IMR-90 (cell line): ENCODE measurements around the gene FARP1. TPM values are rescaled to one million over a fixed set of nuclear protein-coding genes. Genes with fewer than 3 reads are reported as not detected.

ENCODE experiments used
- ATAC-seq: fragments of 200-7000 bp; cut with Tn5 transposase; 2 replicates; pipeline ENCODE4 v1.9.1; 2020; ENCODE audit warnings: low read depth, mild to moderate bottlenecking, moderate library complexity
- BruUV-seq: library from RNA; stranded (reverse); fragments of 400-500 nt; replicated peaks from 2 replicates; lab custom pipeline; 2021; lab: Mats Ljungman, UMichigan
- CTCF ChIA-PET: fragments of 300-600 bp; formaldehyde crosslinking; extraction: SDS; loops from one replicate; lab custom pipeline; 2021; ENCODE audit warnings: antibody characterized with exemption; lab: Yijun Ruan, JAX
- POLR2A ChIA-PET: fragments of 300-600 bp; sonication (Branson Sonifier 250); formaldehyde crosslinking; loops from one replicate; lab custom pipeline; 2022; ENCODE audit warnings: antibody characterized with exemption; ENCODE audit not compliant: unreplicated experiment; lab: Charles Lee
- DNase-seq: peaks from one replicate; pipeline ENCODE4 v3.0.0; 2013
- H2AFZ ChIP-seq: replicated peaks from 2 replicates; pipeline ENCODE3; 2013; ENCODE audit warnings: low read length, mild to moderate bottlenecking; ENCODE audit not compliant: poor library complexity
- H2AK5ac ChIP-seq: 2 replicates; pipeline ENCODE4 v1.6.1; 2013; ENCODE audit warnings: low read depth, low read length, inconsistent platforms
- H2AK9ac ChIP-seq: replicated peaks from 2 replicates; pipeline ENCODE3; 2013; ENCODE audit warnings: mild to moderate bottlenecking, low read depth, low read length, moderate library complexity; ENCODE audit not compliant: poor library complexity
- H2BK120ac ChIP-seq: 2 replicates; pipeline ENCODE4 v1.6.1; 2013; ENCODE audit warnings: low read depth, low read length, inconsistent platforms
- H2BK15ac ChIP-seq: 3 replicates; pipeline ENCODE4 v1.6.1; 2013; ENCODE audit warnings: low read depth, low read length, inconsistent platforms
- H2BK20ac ChIP-seq: 2 replicates; pipeline ENCODE4 v1.6.1; 2013; ENCODE audit warnings: low read depth, mild to moderate bottlenecking, inconsistent platforms, low read length, moderate library complexity
- H2BK5ac ChIP-seq: 2 replicates; pipeline ENCODE4 v1.6.1; 2013; ENCODE audit warnings: mild to moderate bottlenecking, low read depth, low read length, inconsistent platforms; ENCODE audit not compliant: poor library complexity, severe bottlenecking
- H3K14ac ChIP-seq: replicated peaks from 2 replicates; pipeline ENCODE4 v1.6.1; 2013; ENCODE audit warnings: low read depth, low read length, inconsistent platforms
- H3K18ac ChIP-seq: 2 replicates; pipeline ENCODE4 v1.6.1; 2013; ENCODE audit warnings: low read depth, low read length, control low read depth
- H3K23ac ChIP-seq: 2 replicates; pipeline ENCODE4 v1.6.1; 2013; ENCODE audit warnings: low read depth, low read length, inconsistent platforms
- H3K27ac ChIP-seq: 2 replicates; pipeline ENCODE4 v1.5.1; 2013; ENCODE audit warnings: mild to moderate bottlenecking, control low read depth, low read length; ENCODE audit not compliant: insufficient read depth
- H3K27me3 ChIP-seq: 2 replicates; pipeline ENCODE4 v1.6.1; 2013; ENCODE audit warnings: low read length; ENCODE audit not compliant: control insufficient read depth, insufficient read depth
- H3K36me3 ChIP-seq: 2 replicates; pipeline ENCODE4 v1.6.1; 2013; ENCODE audit warnings: low read length, mixed read lengths; ENCODE audit not compliant: control insufficient read depth, insufficient read depth
- H3K4ac ChIP-seq: 2 replicates; pipeline ENCODE4 v1.6.1; 2013; ENCODE audit warnings: low read depth, low read length, inconsistent platforms
- H3K4me1 ChIP-seq: 2 replicates; pipeline ENCODE4 v1.6.1; 2013; ENCODE audit warnings: low read length, mixed read lengths; ENCODE audit not compliant: control insufficient read depth, insufficient read depth
- H3K4me2 ChIP-seq: 2 replicates; pipeline ENCODE4 v1.6.1; 2013; ENCODE audit warnings: low read depth, mild to moderate bottlenecking, control low read depth, low read length, moderate library complexity
- H3K4me3 ChIP-seq: 2 replicates; pipeline ENCODE4 v1.5.1; 2013; ENCODE audit warnings: low read depth, mild to moderate bottlenecking, control low read depth, low read length, moderate library complexity; ENCODE audit not compliant: insufficient read depth
- H3K56ac ChIP-seq: 2 replicates; pipeline ENCODE4 v1.6.1; 2013; ENCODE audit warnings: low read length, inconsistent platforms; ENCODE audit not compliant: insufficient read depth; ENCODE audit errors: extremely low read depth
- H3K79me1 ChIP-seq, 2 experiments: 2 replicates each; pipeline ENCODE4 v1.6.1; 2013; ENCODE audit warnings: low read length in 2 of 2, inconsistent platforms in 1 of 2, low read depth in 1 of 2
- H3K9ac ChIP-seq: 2 replicates; pipeline ENCODE4 v1.6.1; 2013; ENCODE audit warnings: low read depth, low read length, control low read depth
- H3K9me1 ChIP-seq: 2 replicates; pipeline ENCODE4 v1.6.1; 2013; ENCODE audit warnings: low read length, inconsistent platforms; ENCODE audit not compliant: insufficient read depth
- H3K9me3 ChIP-seq: 2 replicates; pipeline ENCODE4 v1.6.1; 2013; ENCODE audit warnings: low read length; ENCODE audit not compliant: control insufficient read depth, insufficient read depth
- H4K20me1 ChIP-seq: 2 replicates; pipeline ENCODE4 v1.6.1; 2013; ENCODE audit warnings: low read length, inconsistent platforms; ENCODE audit not compliant: insufficient read depth
- H4K5ac ChIP-seq: 2 replicates; pipeline ENCODE4 v1.6.1; 2013; ENCODE audit warnings: mild to moderate bottlenecking, low read depth, low read length, control low read depth
- H4K8ac ChIP-seq, 2 experiments: 2 replicates each; pipeline ENCODE4 v1.6.1; 2013; ENCODE audit warnings: low read depth in 2 of 2, low read length in 2 of 2, control low read depth in 1 of 2, inconsistent platforms in 1 of 2
- H4K91ac ChIP-seq: 2 replicates; pipeline ENCODE4 v1.6.1; 2013; ENCODE audit warnings: low read depth, low read length, inconsistent platforms; ENCODE audit not compliant: insufficient read depth
- BHLHE40 ChIP-seq: fragments of 150-350 bp; IDR thresholded peaks from 2 replicates; pipeline ENCODE4 v1.6.1; 2016; ENCODE audit warnings: mild to moderate bottlenecking, low read depth, low read length
- CEBPB ChIP-seq: IDR thresholded peaks from 2 replicates; pipeline ENCODE4 v1.6.1; 2012; ENCODE audit warnings: low read depth, low read length, improper control_type of control experiment
- CHD1 ChIP-seq: IDR thresholded peaks from 2 replicates; pipeline ENCODE4 v1.6.1; 2012; ENCODE audit warnings: low read depth, low read length, improper control_type of control experiment
- CTCF ChIP-seq: conservative IDR thresholded peaks from 2 replicates; pipeline ENCODE4 v1.5.1; 2012; ENCODE audit warnings: mild to moderate bottlenecking, low read depth, low read length, improper control_type of control experiment
- ELK1 ChIP-seq: fragments of 150-350 bp; IDR thresholded peaks from 2 replicates; pipeline ENCODE4 v1.6.1; 2016; ENCODE audit warnings: low read depth, mild to moderate bottlenecking, low read length, moderate library complexity, borderline replicate concordance
- FOS ChIP-seq: fragments of 150-350 bp; IDR thresholded peaks from 2 replicates; pipeline ENCODE4 v1.6.1; 2016; ENCODE audit warnings: low read depth, low read length
- MAZ ChIP-seq: IDR thresholded peaks from 2 replicates; pipeline ENCODE4 v1.6.1; 2012; ENCODE audit warnings: low read depth, mild to moderate bottlenecking, low read length, improper control_type of control experiment, moderate library complexity, borderline replicate concordance
- MXI1 ChIP-seq: IDR thresholded peaks from 2 replicates; pipeline ENCODE4 v1.6.1; 2012; ENCODE audit warnings: low read depth, mild to moderate bottlenecking, low read length, moderate library complexity, borderline replicate concordance
- NFE2L2 ChIP-seq: fragments of 150-350 bp; IDR thresholded peaks from 2 replicates; pipeline ENCODE4 v1.6.1; 2016; ENCODE audit warnings: low read depth, mild to moderate bottlenecking, low read length
- POLR2A ChIP-seq: IDR thresholded peaks from 2 replicates; pipeline ENCODE4 v1.6.1; 2012; ENCODE audit warnings: mild to moderate bottlenecking, low read depth, low read length
- RAD21 ChIP-seq: IDR thresholded peaks from 2 replicates; pipeline ENCODE4 v1.6.1; 2012; ENCODE audit warnings: low read length, improper control_type of control experiment
- RCOR1 ChIP-seq: IDR thresholded peaks from 2 replicates; pipeline ENCODE4 v1.6.1; 2012; ENCODE audit warnings: mild to moderate bottlenecking, low read length, improper control_type of control experiment; ENCODE audit not compliant: insufficient replicate concordance
- USF2 ChIP-seq: fragments of 150-350 bp; IDR thresholded peaks from 2 replicates; pipeline ENCODE4 v1.6.1; 2017; ENCODE audit warnings: mild to moderate bottlenecking, antibody characterized with exemption, low read length, low read depth
- WGBS, 2 experiments: methylation state at CpG; one replicate each; pipeline versions ENCODE4 v1.1.5 to v1.1.7; 2013; ENCODE audit warnings: missing lambda C conversion rate in 2 of 2; ENCODE audit not compliant: insufficient read length in 1 of 2; ENCODE audit errors: extremely low coverage in 2 of 2; 5-methylcytosine and 5-hydroxymethylcytosine counted together
- dilution Hi-C: fragments of 300-500 bp; cut with HindIII; formaldehyde crosslinking; loops from one replicate; pipeline ENCODE4 v1.14.3; 2018; ENCODE audit warnings: low sequenced_read_pairs; ENCODE audit not compliant: unreplicated experiment
- in situ Hi-C: fragments of 300-500 bp; cut with MboI; formaldehyde crosslinking; loops from 3 replicates; pipeline ENCODE4 v1.14.3; 2019; ENCODE audit warnings: low sequenced_read_pairs, inconsistent platforms, mixed read lengths
- intact Hi-C: fragments of 100-400 bp; cut with micrococcal nuclease; formaldehyde crosslinking; loops from 2 replicates; pipeline ENCODE4 v1.10.0; 2022
- polyA plus RNA-seq, 3 experiments: library from polyadenylated mRNA; depleted of rRNA; stranded (reverse); fragments of >200 nt; gene quantifications; 2 replicates each; pipeline ENCODE4 v1.2.3, GENCODE V29; 2012; ENCODE audit warnings: low replicate concordance in 1 of 3
- total RNA-seq: library from RNA; depleted of rRNA; stranded (reverse); fragments of >200 nt; gene quantifications from 2 replicates; pipeline ENCODE4 v1.2.3, GENCODE V29; 2012

The FARP1 gene
- total and polyA plus RNA-seq, 2 of the 4 experiments (the other 2 are of a cell fraction) = 39.6 to 57.0 TPM

- POLR2A ChIA-PET = no interaction called here
- no peak overlapping the region; the same call in 2 of the 3 replicates for H2BK15ac ChIP-seq
- H3K27ac ChIP-seq = peak overlapping the region; percentile 36; the same call in 1 of the 2 replicates
- H2BK5ac ChIP-seq = peak overlapping the region; percentile 6
- H3K4me3 ChIP-seq = no peak overlapping the region
- in situ Hi-C loops = no loop called here
- H3K14ac ChIP-seq = peak overlapping the region; percentile 51
- H3K4ac ChIP-seq = peak overlapping the region; percentile 46
- DNase-seq (no peak), ATAC-seq (no peak)
- peaks cover 6% of the 10 kb centered on the region; the same call in 1 of the 2 replicates for H3K36me3 ChIP-seq
- WGBS, 2 experiments = 97% methylated on average over 6 of the region's 12 CpGs; no CpG with 5 or more reads in 1 of the 2 experiments
- peak overlapping the region; percentile 16 for H3K18ac ChIP-seq
- no TSS peak for BruUV-seq
- dilution Hi-C loops = no loop called here
- peak overlapping the region; percentile 87 for H3K4me2 ChIP-seq
- H4K91ac ChIP-seq = peak overlapping the region; percentile 34; the same call in 1 of the 2 replicates
- peaks cover 48% of the 10 kb centered on the region for H3K9me1 ChIP-seq
- no peaks in the 10 kb centered on the region for H3K27me3 ChIP-seq
- H3K9me3 ChIP-seq = no peaks in the 10 kb centered on the region
- no peak overlapping the region for H2BK20ac ChIP-seq
- H2AK5ac ChIP-seq = peak overlapping the region; percentile 49; the same call in 1 of the 2 replicates
- no peak overlapping the region for H2AFZ ChIP-seq
- peaks cover 84% of the 10 kb centered on the region for H4K20me1 ChIP-seq
- CTCF ChIA-PET = interaction anchor here (0.6 to 1.3 kb wide), 2 partner anchors 9 to 148 kb away, joined by 3 read pairs; no protein-coding TSS in a partner anchor
- H3K23ac ChIP-seq = peak overlapping the region; percentile 70; the same call in 1 of the 2 replicates
- H3K9ac ChIP-seq = no peak overlapping the region
- 0 out of 2 replicates have a peak overlapping the region, but pooled peaks have one; percentile 2 for H2BK120ac ChIP-seq
- peaks cover 57 to 88% of the 10 kb centered on the region in 2 experiments for H3K79me1 ChIP-seq
- peaks cover 36% of the 10 kb centered on the region for H3K4me1 ChIP-seq
- intact Hi-C loops = no loop called here
- H4K5ac ChIP-seq = peak overlapping the region; percentile 19; the same call in 1 of the 2 replicates
- H3K56ac ChIP-seq = no peak overlapping the region
- no peak overlapping the region; a peak in 2 of 4 replicates for H4K8ac ChIP-seq
- no peak for TF ChIP-seq CEBPB
- TF ChIP-seq BHLHE40 = no peak
- no peak for TF ChIP-seq ELK1
- no peak for TF ChIP-seq POLR2A
- TF ChIP-seq FOS = no peak
- TF ChIP-seq MAZ = no peak
- TF ChIP-seq CHD1 = no peak
- no peak for TF ChIP-seq MXI1
- no peak for TF ChIP-seq CTCF
- TF ChIP-seq NFE2L2 = no peak
- no peak for TF ChIP-seq RAD21
- no peak for TF ChIP-seq USF2
- TF ChIP-seq RCOR1 = no peak
- no peak overlapping the region for H2AK9ac ChIP-seq
Observed at GRCh38 chr13:98504371-98504963, 361.6 kb downstream of the FARP1 start.
